HEK293T (cell line): ENCODE results near the gene DENND6A.

Experiments used
- CTCF ChIA-PET: fragments of 350-600 bp; formaldehyde crosslinking; extraction: SDS; loops from one replicate; lab custom pipeline; 2021; ENCODE audit warnings: antibody characterized with exemption, inconsistent platforms; lab: Yijun Ruan, JAX
- POLR2A ChIA-PET: fragments of 350-600 bp; formaldehyde crosslinking; extraction: SDS; loops from one replicate; lab custom pipeline; 2020; ENCODE audit warnings: antibody characterized with exemption, inconsistent platforms; lab: Yijun Ruan, JAX
- DNase-seq: peaks from one replicate; pipeline ENCODE4 v3.0.0; 2012; ENCODE audit warnings: mixed read lengths; ENCODE audit errors: extremely low spot score
- ARNT ChIP-seq: fragments of 450-650 bp; IDR thresholded peaks from 2 replicates; pipeline ENCODE4 v1.6.1; 2017; ENCODE audit warnings: mild to moderate bottlenecking
- BHLHE40 ChIP-seq: fragments of 450-650 bp; IDR thresholded peaks from 2 replicates; pipeline ENCODE4 v1.6.1; 2016; ENCODE audit warnings: mild to moderate bottlenecking, moderate library complexity, borderline replicate concordance
- CTBP1 ChIP-seq: fragments of 450-650 bp; IDR thresholded peaks from 2 replicates; pipeline ENCODE4 v1.6.1; 2016; ENCODE audit warnings: borderline replicate concordance
- ELF4 ChIP-seq: fragments of 450-650 bp; IDR thresholded peaks from 2 replicates; pipeline ENCODE4 v1.6.1; 2017; ENCODE audit warnings: antibody characterized with exemption
- FOXA1 ChIP-seq: fragments of 450-650 bp; IDR thresholded peaks from 2 replicates; pipeline ENCODE4 v1.6.1; 2016; ENCODE audit warnings: mild to moderate bottlenecking
- FOXK2 ChIP-seq: fragments of 450-650 bp; IDR thresholded peaks from 2 replicates; pipeline ENCODE4 v1.6.1; 2016; ENCODE audit warnings: mild to moderate bottlenecking
- FOXM1 ChIP-seq: fragments of 450-650 bp; IDR thresholded peaks from 2 replicates; pipeline ENCODE4 v1.6.1; 2017; ENCODE audit warnings: mild to moderate bottlenecking, borderline replicate concordance
- HDGF ChIP-seq: fragments of 450-650 bp; IDR thresholded peaks from 2 replicates; pipeline ENCODE4 v1.6.1; 2017; ENCODE audit warnings: antibody characterized with exemption, borderline replicate concordance
- L3MBTL2 ChIP-seq: fragments of 450-650 bp; conservative IDR thresholded peaks from 2 replicates; pipeline ENCODE4 v1.6.1; 2016; ENCODE audit warnings: mild to moderate bottlenecking
- LEF1 ChIP-seq: fragments of 450-650 bp; IDR thresholded peaks from 2 replicates; pipeline ENCODE4 v1.6.1; 2017; ENCODE audit warnings: mild to moderate bottlenecking, borderline replicate concordance
- NFRKB ChIP-seq: fragments of 450-650 bp; IDR thresholded peaks from 2 replicates; pipeline ENCODE4 v1.6.1; 2016; ENCODE audit warnings: mild to moderate bottlenecking, moderate library complexity
- SP1 ChIP-seq: fragments of 450-650 bp; IDR thresholded peaks from 2 replicates; pipeline ENCODE4 v1.6.1; 2017
- SUZ12 ChIP-seq: fragments of 450-650 bp; IDR thresholded peaks from 2 replicates; pipeline ENCODE4 v1.6.1; 2016; ENCODE audit warnings: mild to moderate bottlenecking
- TARDBP ChIP-seq: fragments of 450-650 bp; IDR thresholded peaks from 2 replicates; pipeline ENCODE4 v1.6.1; 2016
- ZNF384 ChIP-seq: fragments of 450-650 bp; IDR thresholded peaks from 2 replicates; pipeline ENCODE4 v1.6.1; 2016
- TF ChIP-seq, protein P1 (sequence below): fragments of 450-650 bp; IDR thresholded peaks from 2 replicates; pipeline ENCODE4 v1.6.1; 2016

The DENND6A gene

DNA sequence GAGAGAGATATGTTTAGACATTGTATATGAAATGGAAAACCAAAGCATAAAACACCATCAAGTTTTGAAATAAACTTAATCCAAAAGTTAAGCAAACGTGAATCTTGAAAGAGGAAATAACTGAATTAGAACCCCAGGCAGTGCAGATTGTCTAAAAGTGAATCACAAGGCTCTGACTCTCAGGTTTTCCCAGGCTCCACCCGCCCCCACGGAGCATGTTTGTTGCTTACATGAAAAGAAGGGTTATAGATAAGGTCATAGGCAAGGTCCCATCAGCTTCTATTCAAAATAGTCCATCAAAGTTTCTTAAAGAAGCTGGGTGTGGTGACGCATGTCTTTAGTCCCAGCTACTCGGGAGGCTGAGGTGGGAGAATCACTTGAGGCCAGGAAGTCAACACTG lies 34.2 kb upstream of the DENND6A start:
- ChIA-PET POLR2A (no interaction called here), CTCF (interaction anchor here (0.6 kb wide), 1 partner anchor 130 kb away, joined by 3 read pairs; no protein-coding TSS in a partner anchor)

DNA sequence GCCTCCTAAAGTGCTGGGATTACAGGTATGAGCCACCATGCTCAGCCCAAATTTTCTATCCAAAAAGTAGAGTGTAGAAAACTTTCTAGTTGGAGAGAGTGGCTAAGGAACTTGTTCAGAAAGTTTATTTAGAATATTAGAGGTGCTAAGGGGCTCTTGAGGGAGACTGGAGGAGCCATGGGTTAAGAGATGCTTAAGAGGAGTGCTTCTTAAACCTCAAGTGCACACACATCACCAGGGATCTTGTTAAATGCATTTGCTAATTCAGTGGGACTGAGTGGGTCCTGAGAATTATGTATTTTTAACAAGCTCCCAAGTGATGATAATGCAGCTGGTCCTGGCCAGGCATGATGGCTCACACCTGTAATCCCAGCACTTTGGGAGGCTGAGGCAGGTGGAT lies 33.5 kb upstream of the DENND6A start:
- CTCF ChIA-PET, result no interaction called here
- POLR2A ChIA-PET, result no interaction called here
- no peak for DNase-seq
- TF ChIP-seq LEF1 (no peak), FOXM1 (no peak), ZNF384 (no peak), ARNT (no peak), BHLHE40 (no peak), L3MBTL2 (no peak), ELF4 (no peak), HDGF (no peak), TARDBP (no peak), SUZ12 (no peak), CTBP1 (no peak), SP1 (no peak), FOXA1 (no peak), NFRKB (no peak), FOXK2 (no peak)
- TF ChIP-seq, protein P1, sequence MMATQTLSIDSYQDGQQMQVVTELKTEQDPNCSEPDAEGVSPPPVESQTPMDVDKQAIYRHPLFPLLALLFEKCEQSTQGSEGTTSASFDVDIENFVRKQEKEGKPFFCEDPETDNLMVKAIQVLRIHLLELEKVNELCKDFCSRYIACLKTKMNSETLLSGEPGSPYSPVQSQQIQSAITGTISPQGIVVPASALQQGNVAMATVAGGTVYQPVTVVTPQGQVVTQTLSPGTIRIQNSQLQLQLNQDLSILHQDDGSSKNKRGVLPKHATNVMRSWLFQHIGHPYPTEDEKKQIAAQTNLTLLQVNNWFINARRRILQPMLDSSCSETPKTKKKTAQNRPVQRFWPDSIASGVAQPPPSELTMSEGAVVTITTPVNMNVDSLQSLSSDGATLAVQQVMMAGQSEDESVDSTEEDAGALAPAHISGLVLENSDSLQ, result no peak

More for the DNA sequence above, 34.2 kb upstream of the DENND6A start:
- TF ChIP-seq L3MBTL2 (no peak), NFRKB (no peak), ZNF384 (no peak), TARDBP (no peak), LEF1 (no peak), ARNT (no peak), FOXM1 (no peak), HDGF (no peak), FOXA1 (no peak), BHLHE40 (no peak), ELF4 (no peak), CTBP1 (no peak), SUZ12 (no peak), FOXK2 (no peak), SP1 (no peak)
- TF ChIP-seq, protein P1, result no peak
- DNase-seq, result no peak

DNA sequence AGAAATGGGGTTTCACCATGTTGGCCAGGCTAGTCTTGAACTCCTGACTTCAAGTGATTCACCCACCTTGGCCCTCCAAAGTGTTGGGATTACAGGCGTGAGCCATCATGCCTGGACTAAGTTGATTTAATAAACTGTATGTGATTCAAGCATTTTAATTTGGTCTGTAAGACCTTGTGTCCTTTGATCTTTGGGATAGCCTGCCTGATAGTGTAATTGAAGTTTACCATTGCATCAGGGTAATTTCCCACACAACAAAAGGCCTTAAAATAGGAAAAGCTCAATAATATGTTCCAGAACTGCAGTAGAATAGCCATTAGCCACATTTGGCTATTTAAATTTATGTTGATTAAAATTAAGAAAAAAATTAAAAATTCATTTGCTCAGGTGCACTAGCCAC lies 25.2 kb upstream of the DENND6A start:
- no peak for DNase-seq
- ChIA-PET POLR2A (no interaction called here), CTCF (no interaction called here)
- TF ChIP-seq L3MBTL2 (no peak), FOXA1 (no peak), BHLHE40 (no peak), LEF1 (no peak), FOXK2 (no peak), TARDBP (no peak), SP1 (no peak), HDGF (no peak), ARNT (no peak), ZNF384 (no peak), NFRKB (no peak)
- TF ChIP-seq, protein P1, result no peak

DNA sequence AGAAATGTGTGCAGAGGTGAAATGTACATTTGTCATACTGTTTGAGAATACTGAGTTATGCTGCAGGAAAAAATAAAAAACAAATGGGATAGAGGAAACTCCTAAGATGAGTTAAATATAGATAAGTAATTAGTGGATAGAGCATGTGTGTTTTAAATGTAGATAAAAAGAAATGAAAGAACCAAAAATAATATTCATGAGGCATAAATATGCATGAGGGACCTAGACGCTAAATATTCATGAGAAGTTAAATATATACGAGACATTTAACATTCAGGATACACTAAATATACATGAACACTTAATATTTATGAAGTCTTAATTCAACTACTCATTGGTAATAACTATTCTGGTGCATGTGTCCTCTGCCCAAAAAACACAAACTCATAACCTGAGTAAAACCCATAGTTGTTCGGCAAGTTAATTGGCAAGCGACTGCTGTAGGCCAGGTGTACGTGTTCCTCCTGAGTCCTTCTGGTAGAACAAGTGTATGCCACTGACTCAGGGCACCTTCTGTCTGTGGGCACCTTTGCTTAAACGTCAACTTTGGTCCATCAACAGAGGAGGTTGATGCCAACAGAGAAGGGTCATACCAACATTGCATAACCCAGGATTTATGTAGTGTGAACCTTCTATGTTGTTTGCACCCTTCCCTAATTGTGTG lies 24.5 kb upstream of the DENND6A start:
- CTCF ChIA-PET, result no interaction called here
- POLR2A ChIA-PET, result no interaction called here
- no peak for DNase-seq
- no peak for TF ChIP-seq L3MBTL2
- no peak for TF ChIP-seq LEF1
- TF ChIP-seq CTBP1, result no peak

DNA sequence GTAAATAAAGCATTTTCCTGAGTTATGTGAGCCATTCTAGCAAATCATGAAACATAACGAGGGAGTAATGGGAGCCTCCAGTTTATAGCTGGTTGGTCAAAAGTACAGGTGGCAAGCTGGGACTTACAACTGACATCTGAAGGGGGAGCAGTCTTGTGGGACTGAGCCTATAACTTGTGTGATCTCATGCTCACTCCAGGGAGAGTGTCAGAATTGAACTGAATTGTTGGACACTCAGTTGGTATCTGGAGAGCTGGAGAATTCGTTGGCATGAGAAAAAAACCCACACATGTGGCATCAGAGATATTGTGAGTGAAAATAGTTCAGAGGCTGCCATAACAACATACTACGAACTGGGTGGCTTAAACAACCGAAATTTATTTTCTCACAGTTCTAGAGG lies 22.8 kb upstream of the DENND6A start:
- DNase-seq, result no peak
- ChIA-PET CTCF (interaction anchor here (0.6 kb wide), 1 partner anchor 146 kb away, joined by 3 read pairs; no protein-coding TSS in a partner anchor), POLR2A (interaction anchor here (1.7 kb wide), 1 partner anchor 23 kb away, joined by 6 read pairs; no protein-coding TSS in a partner anchor)
- no peak for TF ChIP-seq CTBP1

DNA sequence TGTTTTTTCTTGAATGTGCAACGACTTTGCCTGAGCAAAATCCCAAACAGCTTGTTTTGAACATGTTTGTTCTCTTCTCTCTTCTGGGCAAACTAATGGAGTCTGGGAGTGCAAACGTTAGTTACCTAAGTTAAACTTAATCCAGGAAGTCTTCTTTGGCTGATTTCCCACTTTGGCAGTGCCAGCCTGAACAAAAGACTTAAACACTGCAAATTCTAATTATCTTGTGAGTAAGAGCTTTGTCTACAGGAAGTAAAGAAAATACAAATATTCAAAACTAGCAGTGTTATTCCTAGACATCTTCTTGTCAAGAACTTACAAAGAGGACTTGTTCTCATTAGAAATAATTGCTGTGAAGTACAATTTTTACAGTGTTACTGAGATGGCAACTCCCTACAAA lies 16.7 kb upstream of the DENND6A start:
- no peak for TF ChIP-seq NFRKB
- TF ChIP-seq ARNT, result no peak
- no peak for TF ChIP-seq HDGF
- TF ChIP-seq FOXM1, result no peak
- no peak for TF ChIP-seq ZNF384
- no peak for TF ChIP-seq TARDBP
- TF ChIP-seq BHLHE40, result no peak
- no peak for TF ChIP-seq FOXK2
- TF ChIP-seq SP1, result no peak
- no peak for TF ChIP-seq ELF4
- TF ChIP-seq LEF1, result no peak
- no peak for TF ChIP-seq L3MBTL2
- TF ChIP-seq FOXA1, result no peak
- DNase-seq, result no peak
- ChIA-PET POLR2A (interaction anchor here (1.6 kb wide), 1 partner anchor 17 kb away, joined by 4 read pairs; no protein-coding TSS in a partner anchor), CTCF (no interaction called here)
